GM23338 (cell line): Measurements from ENCODE around the gene RSPO3. TPM values are rescaled to one million over a fixed set of nuclear protein-coding genes. Genes with fewer than 3 reads are reported as not detected.
A peak's percentile ranks its signal among the peaks of the same experiment; 100 is the strongest.
"Not testable (repeated sequence)": the region's sequence is repeated elsewhere in the genome, so short reads cannot be mapped to it uniquely, and the experiment has no call there.

Source experiments
- ATAC-seq: fragments of 200-7000 bp; cut with Tn5 transposase; 3 replicates; pipeline ENCODE4 v1.9.1; 2020
- DNase-seq: peaks from one replicate; pipeline ENCODE4 v3.0.0-alpha.2; 2015; ENCODE audit warnings: low spot score
- H2AFZ ChIP-seq: fragments of 200-600 bp; sonication (generic); 2 replicates; pipeline ENCODE4 v1.8.0; 2016; ENCODE audit warnings: antibody characterized with exemption, mild to moderate bottlenecking, moderate library complexity
- H3F3A ChIP-seq: fragments of 200-600 bp; sonication (generic); replicated peaks from 2 replicates; pipeline ENCODE4 v1.8.0; 2017; ENCODE audit warnings: antibody characterized with exemption, mixed run types, low read depth
- H3K27ac ChIP-seq: fragments of 200-600 bp; sonication (generic); 2 replicates; pipeline ENCODE4 v1.6.1; 2016; ENCODE audit warnings: low read depth
- H3K27me3 ChIP-seq: fragments of 200-600 bp; sonication (generic); 2 replicates; pipeline ENCODE4 v1.8.0; 2016; ENCODE audit warnings: mild to moderate bottlenecking, mixed run types, moderate library complexity; ENCODE audit not compliant: insufficient read depth
- H3K36me3 ChIP-seq: fragments of 200-600 bp; sonication (generic); 2 replicates; pipeline ENCODE4 v1.8.0; 2016; ENCODE audit warnings: mild to moderate bottlenecking; ENCODE audit not compliant: insufficient read depth
- H3K4me1 ChIP-seq: fragments of 200-600 bp; sonication (generic); 2 replicates; pipeline ENCODE4 v1.8.0; 2016; ENCODE audit warnings: mild to moderate bottlenecking, moderate library complexity; ENCODE audit not compliant: insufficient read depth
- H3K4me2 ChIP-seq: fragments of 200-600 bp; sonication (generic); 2 replicates; pipeline ENCODE4 v1.7.1; 2017; ENCODE audit warnings: mixed run types
- H3K4me3 ChIP-seq: fragments of 200-600 bp; sonication (generic); 2 replicates; pipeline ENCODE4 v1.6.1; 2016; ENCODE audit warnings: mixed run types
- H3K79me2 ChIP-seq: fragments of 200-600 bp; sonication (generic); replicated peaks from 2 replicates; pipeline ENCODE4 v1.8.0; 2017; ENCODE audit warnings: mild to moderate bottlenecking; ENCODE audit not compliant: insufficient read depth
- H3K9me2 ChIP-seq: fragments of 200-600 bp; sonication (generic); 2 replicates; pipeline ENCODE4 v1.8.0; 2017; ENCODE audit not compliant: insufficient read depth
- H4K20me1 ChIP-seq: fragments of 200-600 bp; sonication (generic); replicated peaks from 2 replicates; pipeline ENCODE4 v1.8.0; 2017; ENCODE audit warnings: mild to moderate bottlenecking; ENCODE audit not compliant: insufficient read depth
- H3K27ac Mint-ChIP-seq: 2 replicates; pipeline ENCODE4 v1.8.0; 2020; ENCODE audit warnings: inconsistent platforms, mild to moderate bottlenecking, moderate library complexity, mixed read lengths
- H3K27me3 Mint-ChIP-seq: 3 replicates; pipeline ENCODE4 v1.8.0; 2022; ENCODE audit warnings: low read depth, mild to moderate bottlenecking, moderate library complexity, mixed read lengths, inconsistent platforms; ENCODE audit not compliant: insufficient read depth, poor library complexity
- H3K36me3 Mint-ChIP-seq: 3 replicates; pipeline ENCODE4 v1.8.0; 2021; ENCODE audit warnings: low read depth, mild to moderate bottlenecking, inconsistent platforms, moderate library complexity, mixed read lengths
- H3K4me1 Mint-ChIP-seq: 3 replicates; pipeline ENCODE4 v1.8.0; 2020; ENCODE audit warnings: mild to moderate bottlenecking, inconsistent platforms, mixed read lengths
- H3K4me3 Mint-ChIP-seq: 3 replicates; pipeline ENCODE4 v1.8.0; 2021; ENCODE audit warnings: moderate library complexity, mild to moderate bottlenecking, inconsistent platforms, mixed read lengths
- H3K9me3 Mint-ChIP-seq: 3 replicates; pipeline ENCODE4 v1.8.0; 2020; ENCODE audit warnings: moderate library complexity, mild to moderate bottlenecking, inconsistent platforms, mixed read lengths
- JUNB ChIP-seq: IDR thresholded peaks from one replicate; pipeline ENCODE4 v1.6.1; 2016; ENCODE audit warnings: antibody characterized with exemption; ENCODE audit not compliant: unreplicated experiment
- REST ChIP-seq: IDR thresholded peaks from one replicate; pipeline ENCODE4 v1.6.1; 2018; ENCODE audit warnings: antibody characterized with exemption; ENCODE audit not compliant: unreplicated experiment
- polyA plus RNA-seq: library from polyadenylated mRNA; unstranded; fragments of >200 nt; fragmentation: Nextera tagmentation; extraction: Ambion mirVana; gene quantifications from 2 replicates; pipeline ENCODE4 v1.2.1, GENCODE V29; 2016
- total RNA-seq: library from RNA; depleted of rRNA; stranded (reverse); fragments of >200 nt; shearing (Covaris generic); gene quantifications from 2 replicates; pipeline ENCODE4 v1.2.3, GENCODE V29; 2014; rRNA removed

RSPO3 gene
- total and polyA plus RNA-seq, 2 experiments from 2014 or later: not detected

DNA sequence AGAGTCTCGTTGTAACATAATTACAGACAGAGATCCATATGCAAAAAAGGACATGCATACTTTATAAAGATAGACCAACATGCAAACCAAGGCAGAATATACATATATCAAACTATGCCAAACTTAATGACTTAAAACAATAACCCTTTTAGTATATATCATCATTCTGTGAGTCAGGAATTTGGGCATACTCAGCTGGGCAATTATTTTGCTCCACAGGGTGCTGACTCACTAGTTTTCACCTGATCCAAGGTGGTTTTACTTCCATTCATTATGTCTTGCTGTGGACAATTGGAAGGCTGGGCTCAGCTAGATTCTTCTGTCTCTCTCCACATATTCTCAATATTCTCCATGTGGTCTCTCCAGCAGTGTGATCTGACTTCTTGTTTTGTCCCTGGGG, 107.0 kb downstream of the RSPO3 start:
- Histone ChIP-seq H2AFZ (no peak overlapping the region; the same call in 1 of the 2 replicates), H3K4me2 (no peak overlapping the region), H3K27ac (no peak overlapping the region), H3K27me3 (no peaks in the 10 kb centered on the region), H3K4me1 (no peaks in the 10 kb centered on the region), H3F3A (no peaks in the 10 kb centered on the region), H3K9me2 (0 out of 2 replicates have a peak, but pooled peaks cover 3% of the 10 kb centered on the region), H4K20me1 (no peaks in the 10 kb centered on the region), H3K4me3 (no peak overlapping the region), H3K36me3 (no peaks in the 10 kb centered on the region), H3K79me2 (no peaks in the 10 kb centered on the region)
- no peak for ATAC-seq
- Mint-ChIP-seq H3K27ac (peak overlapping the region; percentile 1; the same call in 1 of the 2 replicates), H3K36me3 (no peaks in the 10 kb centered on the region), H3K4me1 (no peaks in the 10 kb centered on the region), H3K27me3 (peaks cover 2% of the 10 kb centered on the region), H3K4me3 (no peak overlapping the region), H3K9me3 (peaks cover 1% of the 10 kb centered on the region; the same call in 2 of the 3 replicates)
- DNase-seq: no peak
- TF ChIP-seq REST: no peak

- not testable (repeated sequence) for H3K27ac Mint-ChIP-seq, H2AFZ ChIP-seq, ATAC-seq, H3K27ac ChIP-seq, H3F3A ChIP-seq, H3K4me3 Mint-ChIP-seq, DNase-seq, H3K4me3 ChIP-seq, H3K27me3 Mint-ChIP-seq, H3K36me3 ChIP-seq, H3K4me1 ChIP-seq, H3K4me2 ChIP-seq, H3K27me3 ChIP-seq, H3K79me2 ChIP-seq, H3K36me3 Mint-ChIP-seq, H4K20me1 ChIP-seq, H3K9me2 ChIP-seq, H3K4me1 Mint-ChIP-seq
- peaks cover 13% of the 10 kb centered on the region; the same call in 2 of the 3 replicates for H3K9me3 Mint-ChIP-seq
Observed at GRCh38 chr6:127233819-127234218, 115.3 kb downstream of the RSPO3 start.

GRCh38 chr6:127243501-127243900, 125.0 kb downstream of the RSPO3 start:
- Mint-ChIP-seq H3K27ac (no peak overlapping the region), H3K27me3 (no peaks in the 10 kb centered on the region), H3K4me1 (no peaks in the 10 kb centered on the region), H3K36me3 (no peaks in the 10 kb centered on the region), H3K4me3 (no peak overlapping the region), H3K9me3 (no peaks in the 10 kb centered on the region; the same call in 2 of the 3 replicates)
- ATAC-seq: no peak
- H3K27ac ChIP-seq: no peak overlapping the region
- H3K27me3 ChIP-seq: no peaks in the 10 kb centered on the region
- H3K36me3 ChIP-seq: no peaks in the 10 kb centered on the region
- no peak for DNase-seq
- no peaks in the 10 kb centered on the region for H3F3A ChIP-seq
- H3K9me2 ChIP-seq: no peaks in the 10 kb centered on the region
- H4K20me1 ChIP-seq: no peaks in the 10 kb centered on the region
- no peaks in the 10 kb centered on the region for H3K4me1 ChIP-seq
- no peak overlapping the region for H2AFZ ChIP-seq
- H3K79me2 ChIP-seq: no peaks in the 10 kb centered on the region
- no peak overlapping the region for H3K4me2 ChIP-seq
- H3K4me3 ChIP-seq: no peak overlapping the region
- no peak for TF ChIP-seq JUNB

Other genes with a start within 250 kb of the RSPO3 start
- 25.6 and 43.7 TPM in 2 replicates for gene RNF146, start 148.2 kb downstream of the RSPO3 start, total RNA-seq
- 19.8 and 24.2 TPM in 2 replicates for gene RNF146, start 148.2 kb downstream of the RSPO3 start, polyA plus RNA-seq
- gene ECHDC1, start 224.9 kb downstream of the RSPO3 start, total RNA-seq: 65.8 and 77.1 TPM in 2 replicates
- gene ECHDC1, start 224.9 kb downstream of the RSPO3 start, polyA plus RNA-seq: 74.9 and 98.4 TPM in 2 replicates